GM10266 (cell line): ENCODE results near the gene KDM4B.
"Not testable (repeated sequence)": the region's sequence is repeated elsewhere in the genome, so short reads cannot be mapped to it uniquely, and the experiment has no call there.

Experiments used
- DNase-seq: peaks from one replicate; pipeline ENCODE4 v3.0.0; 2012; ENCODE audit errors: extremely low spot score
- TF ChIP-seq, protein P1 (sequence below): IDR thresholded peaks from 2 replicates; pipeline ENCODE4 v1.5.1; 2012; ENCODE audit warnings: mild to moderate bottlenecking, low read depth; ENCODE audit not compliant: control insufficient read depth, insufficient read depth; ENCODE audit errors: missing control alignments

KDM4B gene

DNA sequence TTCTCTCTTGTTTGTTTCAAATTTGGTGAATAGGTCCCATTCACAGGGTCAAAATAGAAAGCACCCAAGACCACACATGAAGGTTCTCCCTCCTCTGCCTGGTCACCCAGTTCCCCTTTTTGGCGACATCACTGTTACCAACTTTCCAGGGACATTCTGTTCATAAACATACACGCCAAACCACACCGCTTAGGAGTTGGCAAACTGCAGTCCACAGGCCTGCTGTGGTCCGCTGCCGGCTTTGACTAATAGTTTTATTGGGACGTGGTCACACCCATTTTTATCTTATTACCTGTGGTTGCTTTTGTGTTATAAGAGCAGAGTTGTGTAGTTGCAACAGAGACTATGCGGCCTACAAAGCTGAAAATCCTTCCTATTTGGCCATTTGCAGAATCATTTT is 35.4 kb upstream of the KDM4B start:
- TF ChIP-seq, protein P1, sequence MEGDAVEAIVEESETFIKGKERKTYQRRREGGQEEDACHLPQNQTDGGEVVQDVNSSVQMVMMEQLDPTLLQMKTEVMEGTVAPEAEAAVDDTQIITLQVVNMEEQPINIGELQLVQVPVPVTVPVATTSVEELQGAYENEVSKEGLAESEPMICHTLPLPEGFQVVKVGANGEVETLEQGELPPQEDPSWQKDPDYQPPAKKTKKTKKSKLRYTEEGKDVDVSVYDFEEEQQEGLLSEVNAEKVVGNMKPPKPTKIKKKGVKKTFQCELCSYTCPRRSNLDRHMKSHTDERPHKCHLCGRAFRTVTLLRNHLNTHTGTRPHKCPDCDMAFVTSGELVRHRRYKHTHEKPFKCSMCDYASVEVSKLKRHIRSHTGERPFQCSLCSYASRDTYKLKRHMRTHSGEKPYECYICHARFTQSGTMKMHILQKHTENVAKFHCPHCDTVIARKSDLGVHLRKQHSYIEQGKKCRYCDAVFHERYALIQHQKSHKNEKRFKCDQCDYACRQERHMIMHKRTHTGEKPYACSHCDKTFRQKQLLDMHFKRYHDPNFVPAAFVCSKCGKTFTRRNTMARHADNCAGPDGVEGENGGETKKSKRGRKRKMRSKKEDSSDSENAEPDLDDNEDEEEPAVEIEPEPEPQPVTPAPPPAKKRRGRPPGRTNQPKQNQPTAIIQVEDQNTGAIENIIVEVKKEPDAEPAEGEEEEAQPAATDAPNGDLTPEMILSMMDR: no peak
- DNase-seq: no peak

DNA sequence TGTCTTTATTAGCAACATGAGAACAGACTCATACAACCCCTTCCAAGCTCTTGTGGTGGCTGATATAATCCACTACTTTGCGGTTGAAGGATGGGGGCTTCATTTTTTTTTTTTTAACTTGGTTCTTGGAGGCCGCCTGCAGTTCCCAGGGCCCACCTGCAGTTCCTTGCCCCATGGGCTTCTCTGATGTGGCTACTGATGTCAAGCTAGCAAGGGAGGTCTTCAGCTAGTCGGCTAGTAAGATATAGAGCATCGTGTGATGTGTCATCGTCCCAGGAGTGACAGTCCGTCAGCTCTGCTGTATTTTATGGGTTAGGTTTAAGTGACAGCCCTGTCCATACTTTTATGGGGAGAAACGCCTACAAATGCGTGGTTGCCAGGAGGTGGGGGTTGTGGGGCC is 33.5 kb upstream of the KDM4B start:
- DNase-seq: no peak
- TF ChIP-seq, protein P1: no peak

DNA sequence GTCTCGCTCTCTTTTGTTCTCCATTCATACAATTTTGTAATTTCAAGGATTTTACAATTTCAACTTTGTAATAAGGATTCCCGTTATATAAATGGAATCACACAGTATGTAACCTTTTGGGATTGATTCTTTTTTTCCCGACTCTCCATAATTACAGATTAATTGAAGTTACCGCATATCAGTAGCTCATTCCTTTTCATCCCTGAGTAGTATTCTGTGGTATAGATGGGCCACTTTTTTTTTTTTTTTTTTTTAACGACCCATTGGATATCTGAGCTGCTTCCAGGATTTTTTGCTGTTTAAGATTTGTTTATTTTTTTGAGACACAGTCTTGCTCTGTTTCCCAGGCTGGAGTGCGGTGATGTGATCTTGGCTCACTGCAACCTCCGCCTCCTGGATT is 31.9 kb upstream of the KDM4B start:
- TF ChIP-seq, protein P1: no peak
- no peak for DNase-seq

DNA sequence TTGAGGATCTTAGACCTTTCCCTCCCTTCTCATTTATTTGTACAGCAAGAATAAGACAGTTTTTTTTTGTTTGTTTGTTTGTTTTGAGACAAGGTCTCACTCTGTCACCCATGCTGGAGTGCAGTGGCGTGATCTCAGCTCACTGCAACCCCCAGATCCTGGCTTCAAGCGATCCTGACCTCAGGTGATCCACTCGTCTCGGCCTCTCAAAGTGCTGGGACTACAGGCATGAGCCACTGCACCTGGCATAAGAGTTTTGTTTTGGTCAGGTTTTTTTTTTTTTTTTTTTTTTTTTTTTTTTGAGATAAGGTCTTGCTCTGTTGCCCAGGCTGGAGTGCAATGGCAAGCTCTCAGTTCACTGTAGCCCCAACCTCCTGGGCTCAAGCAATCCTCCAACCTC is 30.5 kb upstream of the KDM4B start:
- not testable (repeated sequence) for DNase-seq

DNA sequence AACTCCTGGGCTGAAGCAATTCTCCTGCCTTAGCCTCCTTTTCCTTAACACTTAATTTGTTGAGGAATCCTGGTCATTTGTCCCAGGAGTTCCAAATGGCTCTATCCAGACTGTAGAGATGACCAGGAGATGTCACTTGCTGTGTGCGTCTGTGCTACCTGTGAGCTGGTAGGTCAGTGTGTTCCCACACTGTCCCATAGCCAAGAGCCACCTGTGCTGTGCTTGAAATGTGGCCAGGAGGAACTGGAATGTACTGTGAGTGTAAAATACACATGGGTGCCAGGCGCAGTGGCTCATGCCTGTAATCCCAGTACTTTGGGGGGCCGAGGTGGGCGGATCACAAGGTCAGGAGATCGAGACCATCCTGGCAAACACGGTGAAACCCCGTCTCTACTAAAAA is 29.4 kb upstream of the KDM4B start:
- TF ChIP-seq, protein P1: no peak
- DNase-seq: no peak

DNA sequence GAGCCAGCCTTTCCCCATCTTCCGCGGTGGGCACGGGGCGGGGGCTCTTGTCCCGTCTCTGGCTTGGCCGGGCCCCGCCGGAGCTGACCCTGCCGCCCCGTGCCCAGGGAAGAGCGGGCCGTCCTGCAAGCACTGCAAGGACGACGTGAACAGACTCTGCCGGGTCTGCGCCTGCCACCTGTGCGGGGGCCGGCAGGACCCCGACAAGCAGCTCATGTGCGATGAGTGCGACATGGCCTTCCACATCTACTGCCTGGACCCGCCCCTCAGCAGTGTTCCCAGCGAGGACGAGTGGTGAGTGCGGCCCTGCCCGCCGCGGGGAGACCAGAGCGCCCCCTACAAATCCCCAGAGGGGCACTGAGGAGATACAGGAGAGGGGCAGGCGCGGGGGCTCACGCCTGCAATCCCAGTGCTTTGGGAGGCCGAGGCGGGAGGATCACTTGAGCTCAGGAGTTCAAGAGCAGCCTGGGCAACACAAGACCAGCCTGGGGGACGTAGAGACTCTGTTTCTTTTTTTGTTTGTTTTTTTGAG is 27.2 kb upstream of the KDM4B start:
- not testable (repeated sequence) for DNase-seq

DNA sequence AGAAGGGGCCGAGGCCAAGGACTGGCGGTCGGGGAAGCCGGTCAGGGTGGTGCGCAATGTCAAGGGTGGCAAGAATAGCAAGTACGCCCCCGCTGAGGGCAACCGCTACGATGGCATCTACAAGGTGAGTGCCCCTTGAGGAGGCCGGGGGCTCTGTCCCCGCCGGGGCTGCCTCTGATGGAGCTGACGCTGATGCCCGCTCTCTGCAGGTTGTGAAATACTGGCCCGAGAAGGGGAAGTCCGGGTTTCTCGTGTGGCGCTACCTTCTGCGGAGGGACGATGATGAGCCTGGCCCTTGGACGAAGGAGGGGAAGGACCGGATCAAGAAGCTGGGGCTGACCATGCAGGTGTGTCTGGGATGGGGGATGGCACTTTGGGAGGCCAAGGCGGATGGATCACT is 18.3 kb upstream of the KDM4B start:
- DNase-seq: not testable (repeated sequence)

DNA sequence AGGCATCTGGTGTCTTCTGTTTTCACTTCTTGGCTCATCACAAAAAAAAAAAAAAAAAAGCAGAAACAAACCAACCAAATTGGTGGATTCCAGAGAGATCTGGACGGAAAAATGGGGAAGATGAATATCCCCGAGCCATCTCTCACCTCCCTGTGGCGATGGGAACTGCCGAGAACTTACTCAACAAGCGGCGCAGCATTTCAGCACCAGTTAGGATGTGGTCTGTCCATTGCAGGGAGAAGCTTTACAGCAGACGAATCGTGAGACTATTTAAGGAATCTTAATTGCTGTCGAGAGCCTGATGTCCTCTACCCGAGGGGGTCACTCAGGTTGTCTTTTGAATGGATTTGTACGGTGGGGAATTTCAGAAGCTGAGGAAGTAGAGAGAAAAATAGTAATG is 17.3 kb upstream of the KDM4B start:
- TF ChIP-seq, protein P1: no peak
- DNase-seq: no peak

DNA sequence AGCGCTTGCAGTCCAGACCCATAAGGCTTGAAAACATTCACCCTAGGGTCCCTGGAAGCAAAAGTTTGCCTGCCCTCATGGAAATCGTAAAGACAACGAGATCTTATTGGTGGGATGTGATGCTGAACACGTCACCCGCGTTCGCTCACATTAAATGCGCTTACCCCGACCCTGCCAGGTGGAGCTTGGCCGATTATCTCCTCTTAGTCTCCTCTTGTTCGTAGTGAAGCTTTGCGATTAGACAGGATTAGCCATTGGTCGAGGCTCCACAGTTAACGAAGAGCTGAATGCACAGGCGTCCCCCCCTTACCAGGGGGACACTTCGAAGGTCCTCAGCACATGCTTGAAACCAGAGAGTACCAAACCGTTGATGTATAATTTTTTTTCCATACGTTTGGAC is 16.0 kb upstream of the KDM4B start:
- DNase-seq: no peak
- TF ChIP-seq, protein P1: no peak

DNA sequence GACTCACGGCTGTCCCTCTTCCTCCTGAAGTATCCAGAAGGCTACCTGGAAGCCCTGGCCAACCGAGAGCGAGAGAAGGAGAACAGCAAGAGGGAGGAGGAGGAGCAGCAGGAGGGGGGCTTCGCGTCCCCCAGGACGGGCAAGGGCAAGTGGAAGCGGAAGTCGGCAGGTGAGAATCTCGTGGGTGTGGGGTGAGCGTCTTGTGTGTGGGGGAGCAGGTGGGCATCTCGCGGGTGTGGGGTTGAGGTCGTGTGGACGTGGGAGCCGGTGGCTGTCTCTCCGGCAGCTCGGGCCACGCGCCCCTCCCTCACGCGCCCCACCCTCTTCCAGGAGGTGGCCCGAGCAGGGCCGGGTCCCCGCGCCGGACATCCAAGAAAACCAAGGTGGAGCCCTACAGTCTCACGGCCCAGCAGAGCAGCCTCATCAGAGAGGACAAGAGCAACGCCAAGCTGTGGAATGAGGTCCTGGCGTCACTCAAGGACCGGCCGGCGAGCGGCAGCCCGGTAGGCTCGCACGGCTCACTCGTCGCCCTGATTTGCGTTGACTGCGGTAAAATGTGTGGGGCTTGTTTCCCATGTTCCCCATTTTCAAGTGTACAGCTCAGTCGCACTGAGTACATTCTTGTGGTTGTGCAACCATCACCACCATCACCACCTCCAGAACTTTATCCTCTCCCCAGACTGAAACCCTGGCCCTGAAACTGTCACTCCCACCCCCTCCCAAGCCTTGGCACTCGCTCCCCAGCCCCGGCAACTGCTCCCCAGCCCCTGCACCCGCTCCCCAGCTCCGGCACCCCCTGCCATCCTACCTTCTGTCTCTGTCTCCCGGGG is 14.4 kb upstream of the KDM4B start:
- DNase-seq: not testable (repeated sequence)
